Keratinocyte (primary cell): ENCODE results near the gene TBK1.

ENCODE experiments used
- EZH2 ChIP-seq: IDR thresholded peaks from one replicate; pipeline ENCODE4 v1.6.1; 2012; ENCODE audit warnings: inconsistent platforms, mild to moderate bottlenecking, low read length, moderate library complexity
- TF ChIP-seq, protein P1 (sequence below), 3 experiments: IDR thresholded peaks in 1 of 3; conservative IDR thresholded peaks in 1 of 3; optimal IDR thresholded peaks in 1 of 3; 2 replicates in 2 of 3; 3 replicates in 1 of 3; pipeline versions ENCODE3 to v1.5.1; 2011; ENCODE audit warnings: low read length in 3 of 3, mild to moderate bottlenecking in 3 of 3, moderate library complexity in 2 of 3, control low read depth in 1 of 3, inconsistent platforms in 1 of 3; ENCODE audit not compliant: insufficient read depth in 2 of 3; ENCODE audit errors: extremely low read depth in 1 of 3

DNA sequence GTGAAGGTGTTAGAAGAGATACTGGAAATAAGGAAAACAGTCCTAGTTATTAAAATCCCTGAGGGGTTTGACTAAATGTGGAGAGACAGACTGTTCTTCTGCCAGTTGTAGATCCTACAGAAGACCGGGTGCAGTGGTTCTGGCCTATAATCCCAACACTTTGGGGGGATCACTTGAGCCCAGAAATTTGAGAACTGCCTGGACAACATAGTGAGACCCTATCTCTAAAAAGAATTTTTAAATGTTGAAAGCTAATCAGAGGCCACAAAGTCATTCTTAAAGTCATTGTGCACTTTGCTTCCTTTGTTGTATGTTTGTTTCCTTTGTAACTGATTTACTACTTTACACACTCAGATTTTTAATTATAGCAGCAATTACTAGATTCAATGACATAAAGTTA, 97.2 kb downstream of the TBK1 start:
- TF ChIP-seq, protein P1, sequence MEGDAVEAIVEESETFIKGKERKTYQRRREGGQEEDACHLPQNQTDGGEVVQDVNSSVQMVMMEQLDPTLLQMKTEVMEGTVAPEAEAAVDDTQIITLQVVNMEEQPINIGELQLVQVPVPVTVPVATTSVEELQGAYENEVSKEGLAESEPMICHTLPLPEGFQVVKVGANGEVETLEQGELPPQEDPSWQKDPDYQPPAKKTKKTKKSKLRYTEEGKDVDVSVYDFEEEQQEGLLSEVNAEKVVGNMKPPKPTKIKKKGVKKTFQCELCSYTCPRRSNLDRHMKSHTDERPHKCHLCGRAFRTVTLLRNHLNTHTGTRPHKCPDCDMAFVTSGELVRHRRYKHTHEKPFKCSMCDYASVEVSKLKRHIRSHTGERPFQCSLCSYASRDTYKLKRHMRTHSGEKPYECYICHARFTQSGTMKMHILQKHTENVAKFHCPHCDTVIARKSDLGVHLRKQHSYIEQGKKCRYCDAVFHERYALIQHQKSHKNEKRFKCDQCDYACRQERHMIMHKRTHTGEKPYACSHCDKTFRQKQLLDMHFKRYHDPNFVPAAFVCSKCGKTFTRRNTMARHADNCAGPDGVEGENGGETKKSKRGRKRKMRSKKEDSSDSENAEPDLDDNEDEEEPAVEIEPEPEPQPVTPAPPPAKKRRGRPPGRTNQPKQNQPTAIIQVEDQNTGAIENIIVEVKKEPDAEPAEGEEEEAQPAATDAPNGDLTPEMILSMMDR (optimal IDR thresholded peaks at IDR 0.05 in 1 of 3, IDR thresholded peaks at IDR 0.05 in 1 of 3, conservative IDR thresholded peaks at IDR 0.05 in 1 of 3; ENCODE audit: extremely low read depth in 1 of 3, insufficient read depth in 2 of 3, low read length in 3 of 3): no peak
- TF ChIP-seq EZH2: no peak
